ES-I3 (cell line): ENCODE results near the gene MALAT1.

ENCODE experiments used
- H3K36me3 ChIP-seq: 2 replicates; pipeline ENCODE4 v1.6.1; 2013; ENCODE audit warnings: mild to moderate bottlenecking, low read length, control low read depth, moderate library complexity; ENCODE audit not compliant: insufficient read depth
- H3K4me1 ChIP-seq: 2 replicates; pipeline ENCODE4 v1.6.1; 2013; ENCODE audit warnings: mild to moderate bottlenecking, control low read depth, low read length; ENCODE audit not compliant: insufficient read depth
- H3K9ac ChIP-seq: 2 replicates; pipeline ENCODE4 v1.6.1; 2013; ENCODE audit warnings: low read depth, mild to moderate bottlenecking, low read length, moderate library complexity
- H3K9me3 ChIP-seq: 2 replicates; pipeline ENCODE4 v1.6.1; 2013; ENCODE audit warnings: mild to moderate bottlenecking, low read length, moderate library complexity; ENCODE audit not compliant: control insufficient read depth, insufficient read depth

MALAT1 gene

GRCh38 chr11:65488273-65489034 is 10.4 kb upstream of the MALAT1 start:
- Histone ChIP-seq H3K9ac (peak overlapping the region; percentile 23), H3K36me3 (no peaks in the 10 kb centered on the region), H3K4me1 (peaks cover 72% of the 10 kb centered on the region), H3K9me3 (no peaks in the 10 kb centered on the region)

- no peaks in the 10 kb centered on the region for H3K36me3 ChIP-seq
- 0 out of 2 replicates have a peak overlapping the region, but pooled peaks have one; percentile 23 for H3K9ac ChIP-seq
- peaks cover 77% of the 10 kb centered on the region for H3K4me1 ChIP-seq
- H3K9me3 ChIP-seq = no peaks in the 10 kb centered on the region
Observed at GRCh38 chr11:65489035-65489705, 9.7 kb upstream of the MALAT1 start.

GRCh38 chr11:65489706-65490320 is 9.0 kb upstream of the MALAT1 start:
- Histone ChIP-seq H3K9ac (peak overlapping the region; percentile 19; the same call in 1 of the 2 replicates), H3K4me1 (peaks cover 80% of the 10 kb centered on the region), H3K9me3 (no peaks in the 10 kb centered on the region)

DNA sequence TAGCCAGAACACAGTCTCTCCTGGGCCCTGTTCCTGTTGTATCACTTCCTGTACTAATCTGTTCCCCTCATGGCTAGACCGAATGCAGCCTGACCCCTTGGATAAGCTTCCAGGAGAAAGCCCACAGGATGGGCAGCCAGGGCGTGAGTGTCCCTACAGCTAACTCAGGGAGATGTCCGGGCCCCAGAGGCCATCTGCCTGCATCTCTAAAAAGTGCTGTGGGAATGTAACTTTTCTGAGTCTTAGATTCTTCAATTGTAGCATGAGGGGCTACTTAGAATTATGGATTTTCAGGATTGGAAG is 7.7 kb upstream of the MALAT1 start:
- peaks cover 72% of the 10 kb centered on the region for H3K4me1 ChIP-seq
- H3K9me3 ChIP-seq = no peaks in the 10 kb centered on the region
- no peaks in the 10 kb centered on the region for H3K36me3 ChIP-seq
- H3K9ac ChIP-seq = no peak overlapping the region

More at GRCh38 chr11:65489706-65490320, 9.0 kb upstream of the MALAT1 start:
- no peaks in the 10 kb centered on the region for H3K36me3 ChIP-seq

GRCh38 chr11:65491614-65492386 is 7.0 kb upstream of the MALAT1 start:
- H3K9ac ChIP-seq = no peak overlapping the region
- peaks cover 71% of the 10 kb centered on the region for H3K4me1 ChIP-seq
- no peaks in the 10 kb centered on the region for H3K9me3 ChIP-seq
- H3K36me3 ChIP-seq = no peaks in the 10 kb centered on the region

GRCh38 chr11:65492387-65492636 is 6.5 kb upstream of the MALAT1 start:
- H3K9me3 ChIP-seq = no peaks in the 10 kb centered on the region
- H3K36me3 ChIP-seq = no peaks in the 10 kb centered on the region
- no peak overlapping the region for H3K9ac ChIP-seq
- peaks cover 68% of the 10 kb centered on the region for H3K4me1 ChIP-seq

- Histone ChIP-seq H3K9ac (peak overlapping the region; percentile 9; the same call in 1 of the 2 replicates), H3K9me3 (no peaks in the 10 kb centered on the region), H3K36me3 (no peaks in the 10 kb centered on the region), H3K4me1 (peaks cover 68% of the 10 kb centered on the region)
Observed at GRCh38 chr11:65492637-65493366, 6.0 kb upstream of the MALAT1 start.

GRCh38 chr11:65493367-65494176 is 5.3 kb upstream of the MALAT1 start:
- Histone ChIP-seq H3K36me3 (no peaks in the 10 kb centered on the region), H3K9ac (no peak overlapping the region), H3K9me3 (no peaks in the 10 kb centered on the region), H3K4me1 (peaks cover 61% of the 10 kb centered on the region)

DNA sequence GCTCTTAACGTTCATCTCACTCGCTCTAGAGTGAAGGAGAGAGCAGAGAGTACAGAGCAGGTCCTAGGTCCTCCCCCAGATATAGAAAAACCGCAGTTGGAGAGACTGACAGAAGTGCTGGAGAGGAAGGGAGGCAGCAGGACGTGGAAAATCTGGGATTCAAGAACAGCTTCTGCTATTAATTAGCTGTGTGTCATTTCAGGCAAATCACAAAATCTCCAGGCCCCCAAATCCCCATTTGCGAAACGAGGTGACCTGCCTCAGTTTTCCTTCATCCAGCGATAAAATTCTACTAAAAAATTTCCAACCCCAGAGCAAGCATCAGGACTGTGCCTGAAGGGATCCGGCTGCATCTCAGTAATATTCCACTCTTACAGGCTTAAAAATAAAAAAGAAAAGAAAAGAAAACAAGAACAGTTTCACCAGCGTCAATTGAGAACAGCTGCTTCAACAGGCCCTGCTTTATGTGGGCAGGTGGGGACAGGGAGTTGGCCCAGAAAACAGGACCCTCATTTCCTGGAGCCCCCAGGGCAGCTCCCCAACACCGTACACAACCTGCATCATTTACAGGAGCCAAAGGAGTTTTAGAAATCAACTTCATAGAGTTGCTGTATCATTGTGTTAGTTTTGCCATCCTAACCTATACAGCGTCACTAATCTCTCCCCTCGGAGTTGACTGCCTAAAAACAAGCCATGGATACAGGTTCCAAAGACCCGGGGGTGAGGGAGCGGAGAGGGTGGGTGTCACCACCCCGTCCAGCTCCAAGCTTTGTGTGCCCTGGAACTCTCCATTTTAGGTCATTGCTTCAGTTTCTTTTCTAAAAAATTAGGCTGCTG is 2.3 kb upstream of the MALAT1 start:
- Histone ChIP-seq H3K9ac (peak overlapping the region; percentile 36), H3K36me3 (peaks cover 17% of the 10 kb centered on the region), H3K9me3 (no peaks in the 10 kb centered on the region; the same call in 1 of the 2 replicates), H3K4me1 (peaks cover 35% of the 10 kb centered on the region)

DNA sequence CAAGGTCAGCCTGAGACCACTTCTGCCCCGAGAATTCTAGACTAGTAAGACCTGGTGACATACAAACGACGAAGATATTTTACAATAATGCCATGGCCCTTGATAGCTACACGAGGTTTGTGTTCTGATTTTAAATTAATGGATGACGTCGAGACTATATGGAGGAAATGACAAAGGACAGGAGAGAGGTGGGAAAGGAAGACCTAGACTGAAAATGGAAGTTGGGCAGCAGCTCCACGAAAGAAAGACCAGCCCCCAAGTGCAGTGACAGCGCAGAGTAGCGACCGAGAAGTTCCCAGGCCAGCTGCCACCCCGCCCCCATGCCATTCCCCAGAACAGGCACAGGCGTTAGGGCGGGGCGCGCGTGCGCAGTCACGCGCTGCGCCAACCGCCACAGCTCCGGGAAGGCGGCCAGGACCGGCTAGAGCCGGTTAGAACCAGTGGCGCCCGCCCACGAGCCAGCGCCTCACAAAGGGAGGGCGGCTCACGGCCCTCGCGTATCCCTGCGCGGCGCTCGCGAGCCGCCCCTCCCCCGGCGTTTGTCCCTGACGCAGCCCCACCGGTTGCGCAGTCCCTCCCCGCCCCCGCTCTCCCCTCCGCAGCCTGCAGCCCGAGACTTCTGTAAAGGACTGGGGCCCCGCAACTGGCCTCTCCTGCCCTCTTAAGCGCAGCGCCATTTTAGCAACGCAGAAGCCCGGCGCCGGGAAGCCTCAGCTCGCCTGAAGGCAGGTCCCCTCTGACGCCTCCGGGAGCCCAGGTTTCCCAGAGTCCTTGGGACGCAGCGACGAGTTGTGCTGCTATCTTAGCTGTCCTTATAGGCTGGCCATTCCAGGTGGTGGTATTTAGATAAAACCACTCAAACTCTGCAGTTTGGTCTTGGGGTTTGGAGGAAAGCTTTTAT is 1.5 kb upstream of the MALAT1 start:
- H3K9me3 ChIP-seq = no peaks in the 10 kb centered on the region; the same call in 1 of the 2 replicates
- H3K36me3 ChIP-seq = peaks cover 25% of the 10 kb centered on the region
- peak overlapping the region; percentile 100 for H3K9ac ChIP-seq
- H3K4me1 ChIP-seq = peaks cover 27% of the 10 kb centered on the region

DNA sequence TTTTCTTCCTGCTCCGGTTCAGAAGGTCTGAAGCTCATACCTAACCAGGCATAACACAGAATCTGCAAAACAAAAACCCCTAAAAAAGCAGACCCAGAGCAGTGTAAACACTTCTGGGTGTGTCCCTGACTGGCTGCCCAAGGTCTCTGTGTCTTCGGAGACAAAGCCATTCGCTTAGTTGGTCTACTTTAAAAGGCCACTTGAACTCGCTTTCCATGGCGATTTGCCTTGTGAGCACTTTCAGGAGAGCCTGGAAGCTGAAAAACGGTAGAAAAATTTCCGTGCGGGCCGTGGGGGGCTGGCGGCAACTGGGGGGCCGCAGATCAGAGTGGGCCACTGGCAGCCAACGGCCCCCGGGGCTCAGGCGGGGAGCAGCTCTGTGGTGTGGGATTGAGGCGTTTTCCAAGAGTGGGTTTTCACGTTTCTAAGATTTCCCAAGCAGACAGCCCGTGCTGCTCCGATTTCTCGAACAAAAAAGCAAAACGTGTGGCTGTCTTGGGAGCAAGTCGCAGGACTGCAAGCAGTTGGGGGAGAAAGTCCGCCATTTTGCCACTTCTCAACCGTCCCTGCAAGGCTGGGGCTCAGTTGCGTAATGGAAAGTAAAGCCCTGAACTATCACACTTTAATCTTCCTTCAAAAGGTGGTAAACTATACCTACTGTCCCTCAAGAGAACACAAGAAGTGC is 661 bp upstream of the MALAT1 start:
- no peaks in the 10 kb centered on the region; the same call in 1 of the 2 replicates for H3K9me3 ChIP-seq
- peaks cover 33% of the 10 kb centered on the region for H3K36me3 ChIP-seq
- peak overlapping the region; percentile 100 for H3K9ac ChIP-seq
- peaks cover 21% of the 10 kb centered on the region for H3K4me1 ChIP-seq

DNA sequence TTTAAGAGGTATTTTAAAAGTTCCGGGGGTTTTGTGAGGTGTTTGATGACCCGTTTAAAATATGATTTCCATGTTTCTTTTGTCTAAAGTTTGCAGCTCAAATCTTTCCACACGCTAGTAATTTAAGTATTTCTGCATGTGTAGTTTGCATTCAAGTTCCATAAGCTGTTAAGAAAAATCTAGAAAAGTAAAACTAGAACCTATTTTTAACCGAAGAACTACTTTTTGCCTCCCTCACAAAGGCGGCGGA is 193 bp upstream of the MALAT1 start:
- H3K9ac ChIP-seq = peak overlapping the region; percentile 100
- H3K36me3 ChIP-seq = peaks cover 37% of the 10 kb centered on the region
- H3K4me1 ChIP-seq = peaks cover 17% of the 10 kb centered on the region
- no peaks in the 10 kb centered on the region; the same call in 1 of the 2 replicates for H3K9me3 ChIP-seq
